ENCODE measurements around the gene KRTAP12-3. TPM values are rescaled to one million over a fixed set of nuclear protein-coding genes. Genes with fewer than 3 reads are reported as not detected.

The KRTAP12-3 gene
- total and polyA plus RNA-seq, 9 of the 15 experiments (the other 6 are each of a cell fraction or from before 2014, with no cell fraction given), result not detected

DNA sequence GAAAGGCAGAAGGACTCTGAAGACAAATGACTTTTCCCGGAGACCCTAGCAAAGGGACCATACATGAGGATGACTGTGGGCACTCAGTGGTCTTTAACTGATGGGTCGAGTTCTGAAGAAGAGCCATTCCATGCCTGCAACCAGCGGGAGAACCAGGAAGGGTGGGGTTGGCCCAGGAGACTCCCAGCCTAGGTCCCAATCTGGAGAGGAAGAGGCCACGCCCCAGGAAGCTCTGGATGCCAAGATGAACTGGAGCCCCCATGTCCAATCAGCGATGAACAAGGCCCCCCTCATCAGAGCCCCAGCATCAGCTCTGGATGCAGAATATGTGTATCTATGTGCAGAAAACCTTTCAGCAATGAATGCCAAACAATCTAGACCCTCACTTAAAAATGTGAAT lies 17.0 kb upstream of the KRTAP12-3 start:
- no peaks in the 10 kb centered on the region for H3K79me2 ChIP-seq (ENCODE audit: control insufficient read depth, insufficient read depth, low read length)
- no peaks in the 10 kb centered on the region for H3K36me3 ChIP-seq (ENCODE audit: control insufficient read depth, insufficient read depth, low read length)
- DNase-seq (ENCODE audit: extremely low read depth in 1 of 4, low spot score in 3 of 4) (no peak), ATAC-seq (no peak), FAIRE-seq (no peak)
- H3K27me3 ChIP-seq (ENCODE audit: control insufficient read depth in 2 of 2, insufficient read depth in 2 of 2, low read length in 2 of 2), result peaks cover 0 to 6% of the 10 kb centered on the region in 2 experiments; a peak in 2 of 5 replicates
- BruUV-seq (replicated peaks), result no TSS peak
- H3K4me1 ChIP-seq (replicated peaks in 1 of 2; ENCODE audit: control insufficient read depth in 2 of 2, insufficient read depth in 2 of 2, low read length in 2 of 2), result peaks cover 0 to 3% of the 10 kb centered on the region in 2 experiments; a peak in 2 of 5 replicates
- peaks cover 4% of the 10 kb centered on the region for H3K9me3 ChIP-seq (replicated peaks; ENCODE audit: control insufficient read depth, insufficient read depth, low read depth, low read length)
- H3K9ac ChIP-seq (ENCODE audit: insufficient read depth in 1 of 2, low read depth in 2 of 2, low read length in 2 of 2), result no peak overlapping the region
- intact Hi-C loops (cut with micrococcal nuclease), result no loop called here
- H3K4me3 ChIP-seq, result no peak overlapping the region
- ChIA-PET POLR2A (no interaction called here), CTCF (ENCODE audit: low intra/inter-chr PET ratio) (no interaction called here)
- no peak overlapping the region for H2AFZ ChIP-seq (ENCODE audit: low read depth, low read length)
- in situ Hi-C loops (cut with MboI), result no loop called here
- WGBS (ENCODE audit: insufficient coverage, low coverage, missing lambda C conversion rate), result 2% methylated on average over 5 of the region's 5 CpGs
- H3K4me2 ChIP-seq (ENCODE audit: insufficient read depth, low read length), result no peak overlapping the region
- no peak overlapping the region for H3K27ac ChIP-seq (ENCODE audit: extremely low read depth, low read depth, low read length)
- no peaks in the 10 kb centered on the region for H4K20me1 ChIP-seq (replicated peaks; ENCODE audit: control insufficient read depth, insufficient read depth, low read length)
- no peaks in the 10 kb centered on the region for H3K9me1 ChIP-seq (ENCODE audit: control insufficient read depth, insufficient read depth, low read length)
- TF ChIP-seq MYBL2 (IDR thresholded peaks at IDR 0.05; ENCODE audit: low read depth) (no peak), MYBL2 (CRISPR knock-in tag; IDR thresholded peaks at IDR 0.05; ENCODE audit: borderline replicate concordance) (no peak), HMG20A (CRISPR knock-in tag; conservative IDR thresholded peaks at IDR 0.05) (no peak), SETDB1 (IDR thresholded peaks at IDR 0.05; ENCODE audit: low read length) (no peak), FOXM1 (IDR thresholded peaks at IDR 0.05; ENCODE audit: low read depth) (no peak), FOXM1 (CRISPR knock-in tag; IDR thresholded peaks at IDR 0.05; ENCODE audit: low read depth) (no peak), PTTG1 (tag; IDR thresholded peaks at IDR 0.05; ENCODE audit: low read depth) (no peak), FOXJ3 (CRISPR knock-in tag; IDR thresholded peaks at IDR 0.05) (no peak), ZNF174 (CRISPR knock-in tag; IDR thresholded peaks at IDR 0.05) (no peak), SFPQ (IDR thresholded peaks at IDR 0.05; ENCODE audit: low read depth, low read length) (no peak), NFIX (CRISPR knock-in tag; IDR thresholded peaks at IDR 0.05; ENCODE audit: low read depth) (no peak), ZNF609 (CRISPR knock-in tag; IDR thresholded peaks at IDR 0.05; ENCODE audit: borderline replicate concordance) (no peak), ZNF232 (CRISPR knock-in tag; IDR thresholded peaks at IDR 0.05) (no peak), SRSF7 (optimal IDR thresholded peaks at IDR 0.05; ENCODE audit: low read depth, low read length) (no peak), XRCC5 (IDR thresholded peaks at IDR 0.05; ENCODE audit: low read depth, low read length) (no peak)
- TF ChIP-seq, protein P1, sequence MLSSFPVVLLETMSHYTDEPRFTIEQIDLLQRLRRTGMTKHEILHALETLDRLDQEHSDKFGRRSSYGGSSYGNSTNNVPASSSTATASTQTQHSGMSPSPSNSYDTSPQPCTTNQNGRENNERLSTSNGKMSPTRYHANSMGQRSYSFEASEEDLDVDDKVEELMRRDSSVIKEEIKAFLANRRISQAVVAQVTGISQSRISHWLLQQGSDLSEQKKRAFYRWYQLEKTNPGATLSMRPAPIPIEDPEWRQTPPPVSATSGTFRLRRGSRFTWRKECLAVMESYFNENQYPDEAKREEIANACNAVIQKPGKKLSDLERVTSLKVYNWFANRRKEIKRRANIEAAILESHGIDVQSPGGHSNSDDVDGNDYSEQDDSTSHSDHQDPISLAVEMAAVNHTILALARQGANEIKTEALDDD (IDR thresholded peaks at IDR 0.05), result no peak
